ENCODE results near the gene BOLA3.

BOLA3 gene

DNA sequence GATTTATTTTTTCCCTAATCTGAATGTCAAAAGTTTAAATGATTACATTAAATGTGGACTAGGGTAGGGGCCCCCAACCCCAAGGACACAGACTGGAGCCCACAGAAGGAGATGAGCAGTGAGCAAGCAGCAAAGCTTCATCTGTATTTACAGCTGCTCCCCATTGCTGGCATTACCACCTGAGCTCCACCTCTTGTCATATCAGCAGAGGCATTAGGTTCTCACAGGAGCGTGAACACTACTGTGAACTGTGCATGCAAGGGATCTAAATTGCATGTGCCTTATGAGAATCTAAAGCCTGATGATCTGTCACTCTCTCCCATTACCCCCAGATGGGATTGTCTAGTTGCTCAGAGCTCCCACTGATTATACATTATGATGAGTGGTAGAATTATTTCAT, 27.2 kb upstream of the BOLA3 start:
- no peak for DNase-seq
- Mint-ChIP-seq H3K36me3 (ENCODE audit: low read depth) (peaks cover 46% of the 10 kb centered on the region), H3K27ac (peak overlapping the region; percentile 24), H3K4me1 (peaks cover 55% of the 10 kb centered on the region), H3K4me3 (peak overlapping the region; percentile 10), H3K27me3 (no peaks in the 10 kb centered on the region), H3K9me3 (no peaks in the 10 kb centered on the region)
- ATAC-seq: no peak

- ATAC-seq: peak; percentile 75
- H3K36me3 Mint-ChIP-seq (ENCODE audit: low read depth): peaks cover 66% of the 10 kb centered on the region
- H3K27ac Mint-ChIP-seq: peak overlapping the region; percentile 55
These were observed 21.0 kb upstream of the BOLA3 start for GRCh38 chr2:74168739-74169138.

GRCh38 chr2:74164761-74165160, 17.0 kb upstream of the BOLA3 start:
- ATAC-seq (no peak), DNase-seq (no peak)
- H3K27me3 Mint-ChIP-seq: no peaks in the 10 kb centered on the region
- H3K9me3 Mint-ChIP-seq: no peaks in the 10 kb centered on the region
- peaks cover 54% of the 10 kb centered on the region for H3K36me3 Mint-ChIP-seq (ENCODE audit: low read depth)
- no peak overlapping the region for H3K27ac Mint-ChIP-seq
- H3K4me3 Mint-ChIP-seq: no peak overlapping the region
- peaks cover 21% of the 10 kb centered on the region for H3K4me1 Mint-ChIP-seq

More at GRCh38 chr2:74168739-74169138, 21.0 kb upstream of the BOLA3 start:
- no peak for DNase-seq
- Mint-ChIP-seq H3K4me3 (no peak overlapping the region), H3K9me3 (no peaks in the 10 kb centered on the region), H3K27me3 (no peaks in the 10 kb centered on the region), H3K4me1 (peaks cover 35% of the 10 kb centered on the region)

DNA sequence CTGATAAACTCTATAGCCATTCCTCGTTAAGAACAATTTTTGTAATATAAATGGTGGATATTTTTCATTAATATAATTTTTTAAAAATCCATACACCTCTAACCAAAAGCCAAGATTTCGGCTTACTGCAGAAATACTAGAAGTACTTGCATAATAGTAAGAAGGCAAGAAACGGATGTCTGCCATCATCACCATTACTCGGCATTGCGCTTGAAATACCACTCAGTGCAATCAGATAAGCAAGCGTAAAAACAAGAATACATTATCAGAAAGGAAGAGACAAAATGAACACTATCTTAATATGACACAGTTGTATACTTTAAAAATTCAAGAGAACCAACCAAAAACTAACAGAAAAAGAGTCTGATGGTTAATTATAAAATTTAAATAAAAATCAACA, 15.2 kb upstream of the BOLA3 start:
- ATAC-seq (no peak), DNase-seq (no peak)
- H3K27me3 Mint-ChIP-seq: no peaks in the 10 kb centered on the region
- H3K36me3 Mint-ChIP-seq (ENCODE audit: low read depth): peaks cover 53% of the 10 kb centered on the region
- no peaks in the 10 kb centered on the region for H3K9me3 Mint-ChIP-seq
- H3K4me3 Mint-ChIP-seq: no peak overlapping the region
- no peak overlapping the region for H3K27ac Mint-ChIP-seq
- peaks cover 9% of the 10 kb centered on the region for H3K4me1 Mint-ChIP-seq

DNA sequence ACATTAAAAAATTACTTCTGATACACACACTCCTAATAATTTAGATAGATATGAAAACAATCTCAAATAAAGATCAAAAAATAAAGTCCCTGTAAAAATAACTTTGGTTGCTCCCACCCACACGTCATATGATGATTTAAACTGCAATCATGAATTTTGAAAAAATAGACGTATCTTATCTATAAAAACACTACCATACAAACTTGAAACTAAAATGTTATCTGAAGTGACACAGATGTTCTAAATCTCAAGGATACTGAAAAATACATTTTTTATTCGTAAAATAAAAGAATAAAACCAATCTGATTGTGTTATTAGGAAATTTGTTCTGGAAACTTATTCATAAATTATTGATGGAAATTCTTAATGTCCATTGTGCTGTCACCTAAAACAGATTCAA, 8.1 kb upstream of the BOLA3 start:
- no peaks in the 10 kb centered on the region for H3K4me1 Mint-ChIP-seq
- H3K9me3 Mint-ChIP-seq: no peaks in the 10 kb centered on the region
- DNase-seq: no peak
- no peaks in the 10 kb centered on the region for H3K27me3 Mint-ChIP-seq
- H3K36me3 Mint-ChIP-seq (ENCODE audit: low read depth): peaks cover 51% of the 10 kb centered on the region
- no peak overlapping the region for H3K27ac Mint-ChIP-seq
- ATAC-seq: no peak
- no peak overlapping the region for H3K4me3 Mint-ChIP-seq

- Mint-ChIP-seq H3K27me3 (no peaks in the 10 kb centered on the region), H3K9me3 (no peaks in the 10 kb centered on the region), H3K27ac (peak overlapping the region; percentile 21), H3K4me1 (no peaks in the 10 kb centered on the region), H3K4me3 (no peak overlapping the region), H3K36me3 (ENCODE audit: low read depth) (peaks cover 37% of the 10 kb centered on the region)
- DNase-seq: no peak
- no peak for ATAC-seq
These were observed 5.2 kb upstream of the BOLA3 start for GRCh38 chr2:74152954-74153353.

DNA sequence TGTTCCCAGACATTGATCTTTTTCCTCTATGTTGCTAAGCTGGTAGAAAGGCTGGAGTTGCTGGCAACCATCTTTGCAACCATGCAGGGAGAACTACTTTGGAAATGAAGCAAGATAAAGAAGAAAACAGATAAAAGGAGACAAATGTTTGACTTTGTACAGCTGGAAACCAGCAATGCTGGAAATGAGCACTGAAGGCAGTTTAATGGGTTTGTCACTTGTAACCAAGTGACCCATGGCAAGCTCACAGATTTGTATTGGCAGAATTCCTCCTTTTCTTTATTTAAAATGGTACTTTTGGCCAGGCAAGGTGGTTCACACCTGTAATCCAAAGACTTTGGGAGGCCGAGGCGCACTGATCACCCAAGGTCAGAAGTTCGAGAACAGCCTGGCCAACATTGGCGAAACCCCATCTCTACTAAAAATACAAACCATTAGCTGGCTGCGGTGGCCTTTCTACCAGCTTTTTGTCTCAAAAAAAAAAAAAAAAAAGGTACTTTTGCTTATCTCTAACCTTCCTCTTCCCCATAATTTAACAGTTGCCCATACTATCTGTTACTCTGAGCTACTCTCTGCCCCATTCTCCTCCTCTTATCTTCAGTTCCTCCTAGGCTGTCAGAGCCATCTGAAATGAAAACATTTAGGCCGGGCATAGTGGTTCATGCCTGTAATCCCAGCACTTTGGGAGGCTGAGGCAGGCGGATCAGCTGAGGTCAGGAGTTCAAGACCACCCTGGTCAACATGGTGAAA, 2.0 kb upstream of the BOLA3 start:
- peaks cover 18% of the 10 kb centered on the region for H3K36me3 Mint-ChIP-seq (ENCODE audit: low read depth)
- ATAC-seq: no peak
- no peaks in the 10 kb centered on the region for H3K9me3 Mint-ChIP-seq
- peak overlapping the region; percentile 25 for H3K27ac Mint-ChIP-seq
- no peaks in the 10 kb centered on the region for H3K27me3 Mint-ChIP-seq
- no peak for DNase-seq
- peaks cover 4% of the 10 kb centered on the region for H3K4me1 Mint-ChIP-seq
- H3K4me3 Mint-ChIP-seq: no peak overlapping the region

- H3K36me3 Mint-ChIP-seq (ENCODE audit: low read depth): peaks cover 15% of the 10 kb centered on the region
- H3K4me3 Mint-ChIP-seq: no peak overlapping the region
- H3K4me1 Mint-ChIP-seq: peaks cover 4% of the 10 kb centered on the region
- H3K27ac Mint-ChIP-seq: no peak overlapping the region
- DNase-seq (no peak), ATAC-seq (no peak)
- no peaks in the 10 kb centered on the region for H3K27me3 Mint-ChIP-seq
- no peaks in the 10 kb centered on the region for H3K9me3 Mint-ChIP-seq
These were observed 1.5 kb upstream of the BOLA3 start for GRCh38 chr2:74149247-74149525.

GRCh38 chr2:74148457-74149246, 940 bp upstream of the BOLA3 start:
- H3K4me1 Mint-ChIP-seq: peaks cover 4% of the 10 kb centered on the region
- DNase-seq (no peak), ATAC-seq (no peak)
- no peak overlapping the region for H3K27ac Mint-ChIP-seq
- no peak overlapping the region for H3K4me3 Mint-ChIP-seq
- no peaks in the 10 kb centered on the region for H3K9me3 Mint-ChIP-seq
- H3K36me3 Mint-ChIP-seq (ENCODE audit: low read depth): peaks cover 14% of the 10 kb centered on the region
- H3K27me3 Mint-ChIP-seq: no peaks in the 10 kb centered on the region

DNA sequence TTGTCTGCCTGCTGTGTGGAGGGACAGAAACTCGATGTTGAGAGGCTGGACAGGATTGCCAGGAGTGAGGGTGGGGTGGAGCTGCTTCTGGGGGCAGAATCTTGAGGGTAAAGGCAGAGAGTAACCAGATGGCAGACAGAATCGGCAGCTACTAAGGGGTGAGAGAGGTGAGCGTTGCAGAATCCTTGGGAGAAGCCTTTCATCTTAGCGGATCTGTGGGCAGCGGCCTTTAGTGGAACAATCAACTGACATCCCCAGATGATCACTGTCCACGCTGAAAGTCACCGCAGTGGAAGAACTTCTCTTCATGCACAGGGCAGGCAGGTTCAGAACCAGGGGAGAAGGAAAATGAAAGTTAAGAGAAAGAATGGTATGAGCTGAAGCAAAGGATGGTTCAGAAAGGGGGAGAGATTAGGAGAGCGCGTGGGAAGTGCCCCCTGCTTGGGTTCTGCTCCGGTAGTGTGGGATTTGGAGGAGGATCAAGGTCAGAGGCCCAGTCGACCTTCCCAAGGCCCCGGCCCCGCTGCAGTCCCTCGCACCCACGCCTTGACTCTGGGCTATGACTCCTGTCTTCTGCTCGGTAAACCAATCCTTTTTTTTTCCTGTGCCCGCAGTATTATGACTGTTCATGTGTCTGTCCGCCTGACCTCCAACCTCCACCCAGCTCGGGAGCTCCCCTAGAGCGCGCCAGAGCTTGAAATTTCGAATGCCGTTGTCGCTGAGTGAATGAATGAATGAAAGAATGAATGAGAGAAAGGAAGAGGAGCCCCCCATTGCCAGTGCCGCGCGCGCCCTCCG, 584 bp downstream of the BOLA3 start:
- ATAC-seq: peak; percentile 53
- DNase-seq: no peak
- no peak overlapping the region for H3K4me3 Mint-ChIP-seq
- no peaks in the 10 kb centered on the region for H3K9me3 Mint-ChIP-seq
- H3K36me3 Mint-ChIP-seq (ENCODE audit: low read depth): peaks cover 12% of the 10 kb centered on the region
- H3K27ac Mint-ChIP-seq: no peak overlapping the region
- peaks cover 4% of the 10 kb centered on the region for H3K4me1 Mint-ChIP-seq
- H3K27me3 Mint-ChIP-seq: no peaks in the 10 kb centered on the region

DNA sequence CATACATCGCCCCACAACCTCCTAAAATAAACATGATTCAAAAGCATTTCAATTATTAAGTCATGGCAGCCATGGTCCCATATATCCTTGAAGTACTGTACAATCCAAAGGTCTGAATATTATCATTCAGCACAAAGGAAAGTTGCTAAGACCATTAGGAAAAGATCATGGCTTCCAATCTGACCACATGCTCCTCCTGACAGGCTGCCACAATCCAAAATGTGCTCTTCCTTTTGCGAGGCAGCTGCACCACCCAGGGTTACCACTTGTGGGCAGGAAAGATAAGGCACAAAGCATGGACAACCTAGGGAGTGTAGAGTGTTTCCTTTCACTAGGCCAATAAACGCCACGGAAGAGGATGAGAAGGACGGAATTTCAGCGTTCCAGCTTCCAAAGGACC, 5.4 kb downstream of the BOLA3 start:
- no peaks in the 10 kb centered on the region for H3K27me3 Mint-ChIP-seq
- H3K36me3 Mint-ChIP-seq (ENCODE audit: low read depth): peaks cover 22% of the 10 kb centered on the region
- no peak overlapping the region for H3K27ac Mint-ChIP-seq
- no peak for DNase-seq
- H3K4me1 Mint-ChIP-seq: peaks cover 4% of the 10 kb centered on the region
- H3K9me3 Mint-ChIP-seq: no peaks in the 10 kb centered on the region
- no peak overlapping the region for H3K4me3 Mint-ChIP-seq
- ATAC-seq: no peak

DNA sequence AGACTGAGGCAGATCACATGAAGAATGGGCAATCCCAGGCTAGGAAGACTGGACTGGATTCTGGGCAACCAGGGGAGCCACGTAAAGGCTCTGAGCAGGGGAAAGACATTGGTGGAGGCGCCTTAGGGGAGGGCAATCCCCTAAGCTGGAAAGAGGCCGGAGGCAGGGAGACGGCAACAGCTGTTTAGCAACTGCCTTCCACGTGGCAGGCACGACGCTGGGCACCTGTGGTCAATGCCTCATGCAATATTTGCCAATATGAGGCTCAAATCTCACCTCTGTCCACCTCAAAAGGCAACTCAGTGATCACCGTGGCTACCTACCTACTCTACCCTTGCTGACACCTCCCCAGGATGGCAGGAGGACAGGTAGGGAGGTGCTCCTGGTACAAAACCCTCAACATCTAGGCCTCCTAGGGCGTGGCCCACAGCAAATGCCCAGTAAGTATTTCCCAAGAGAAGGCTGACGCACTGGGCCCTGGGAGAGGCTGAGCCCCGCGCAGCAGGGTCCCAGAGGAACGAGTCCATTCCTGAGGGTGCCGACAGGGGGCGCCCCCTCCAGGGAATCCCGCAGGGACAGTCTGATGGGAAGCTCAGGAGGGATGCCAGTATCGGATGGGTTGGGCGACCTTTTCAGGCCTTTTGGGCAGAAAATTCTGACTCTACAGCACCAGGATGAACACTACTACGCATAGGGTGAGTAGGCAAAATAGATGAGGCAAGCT, 8.9 kb downstream of the BOLA3 start:
- Mint-ChIP-seq H3K4me3 (no peak overlapping the region), H3K27me3 (no peaks in the 10 kb centered on the region), H3K9me3 (no peaks in the 10 kb centered on the region), H3K4me1 (no peaks in the 10 kb centered on the region), H3K27ac (no peak overlapping the region), H3K36me3 (ENCODE audit: low read depth) (peaks cover 32% of the 10 kb centered on the region)
- ATAC-seq (no peak), DNase-seq (no peak)

GRCh38 chr2:74137651-74138599, 9.8 kb downstream of the BOLA3 start:
- Mint-ChIP-seq H3K27ac (no peak overlapping the region), H3K9me3 (no peaks in the 10 kb centered on the region), H3K4me3 (no peak overlapping the region), H3K4me1 (no peaks in the 10 kb centered on the region), H3K27me3 (no peaks in the 10 kb centered on the region), H3K36me3 (ENCODE audit: low read depth) (peaks cover 37% of the 10 kb centered on the region)
- no peak for ATAC-seq
- DNase-seq: no peak
